ENCODE data around the gene PAK6.
A peak's percentile ranks its signal among the peaks of the same experiment; 100 is the strongest.

Gene PAK6

DNA sequence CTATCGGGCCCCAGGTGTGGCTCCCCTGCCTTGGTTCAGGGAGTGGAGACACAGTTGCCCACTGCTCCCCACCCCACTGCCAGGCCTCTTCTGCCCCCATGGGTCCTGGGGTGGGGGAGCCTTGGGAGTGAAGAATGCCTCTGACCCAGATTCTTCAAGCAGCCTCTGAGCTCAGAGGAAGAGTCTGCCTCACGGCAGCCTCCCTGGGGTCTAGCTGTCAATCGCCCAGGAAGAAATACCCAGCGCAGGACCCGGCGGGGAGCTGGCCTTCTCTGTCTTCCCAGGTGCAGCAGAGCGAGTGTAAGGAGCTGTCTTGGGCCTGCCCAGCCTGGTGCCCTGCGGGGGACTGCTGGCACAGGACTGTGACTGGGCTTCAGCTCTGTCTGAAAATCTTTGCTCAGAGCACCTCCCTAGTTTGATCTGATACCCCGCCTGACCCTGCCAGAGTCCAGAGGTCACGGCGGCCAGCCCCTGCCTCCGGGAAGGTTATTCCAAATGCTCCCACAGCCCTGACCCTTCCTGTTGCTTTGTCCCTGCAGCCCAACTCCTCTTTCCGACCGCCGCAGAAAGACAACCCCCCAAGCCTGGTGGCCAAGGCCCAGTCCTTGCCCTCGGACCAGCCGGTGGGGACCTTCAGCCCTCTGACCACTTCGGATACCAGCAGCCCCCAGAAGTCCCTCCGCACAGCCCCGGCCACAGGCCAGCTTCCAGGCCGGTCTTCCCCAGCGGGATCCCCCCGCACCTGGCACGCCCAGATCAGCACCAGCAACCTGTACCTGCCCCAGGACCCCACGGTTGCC lies 33.0 kb downstream of the PAK6 start:
- no peaks in the 10 kb centered on the region for H3F3A ChIP-seq (ENCODE audit: insufficient read depth, low read length)
- TF ChIP-seq EZH2phosphoT487 (IDR thresholded peaks at IDR 0.05; ENCODE audit: low read length) = no peak
- no peak for TF ChIP-seq EZH2 (optimal IDR thresholded peaks at IDR 0.05; ENCODE audit: low read depth, low read length)
- TF ChIP-seq, protein P1, sequence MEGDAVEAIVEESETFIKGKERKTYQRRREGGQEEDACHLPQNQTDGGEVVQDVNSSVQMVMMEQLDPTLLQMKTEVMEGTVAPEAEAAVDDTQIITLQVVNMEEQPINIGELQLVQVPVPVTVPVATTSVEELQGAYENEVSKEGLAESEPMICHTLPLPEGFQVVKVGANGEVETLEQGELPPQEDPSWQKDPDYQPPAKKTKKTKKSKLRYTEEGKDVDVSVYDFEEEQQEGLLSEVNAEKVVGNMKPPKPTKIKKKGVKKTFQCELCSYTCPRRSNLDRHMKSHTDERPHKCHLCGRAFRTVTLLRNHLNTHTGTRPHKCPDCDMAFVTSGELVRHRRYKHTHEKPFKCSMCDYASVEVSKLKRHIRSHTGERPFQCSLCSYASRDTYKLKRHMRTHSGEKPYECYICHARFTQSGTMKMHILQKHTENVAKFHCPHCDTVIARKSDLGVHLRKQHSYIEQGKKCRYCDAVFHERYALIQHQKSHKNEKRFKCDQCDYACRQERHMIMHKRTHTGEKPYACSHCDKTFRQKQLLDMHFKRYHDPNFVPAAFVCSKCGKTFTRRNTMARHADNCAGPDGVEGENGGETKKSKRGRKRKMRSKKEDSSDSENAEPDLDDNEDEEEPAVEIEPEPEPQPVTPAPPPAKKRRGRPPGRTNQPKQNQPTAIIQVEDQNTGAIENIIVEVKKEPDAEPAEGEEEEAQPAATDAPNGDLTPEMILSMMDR (IDR thresholded peaks at IDR 0.05; ENCODE audit: low read length) = no peak
- H3K4me3 ChIP-seq (ENCODE audit: low read length) = no peak overlapping the region
- H2AFZ ChIP-seq (ENCODE audit: low read length) = no peak overlapping the region
- H3K79me2 ChIP-seq (ENCODE audit: low read length) = no peaks in the 10 kb centered on the region
- no peaks in the 10 kb centered on the region for H3K9me3 ChIP-seq (replicated peaks; ENCODE audit: insufficient read depth, low read length)
- no peak overlapping the region for H3K9ac ChIP-seq (ENCODE audit: low read length)
- no peaks in the 10 kb centered on the region for H3K9me2 ChIP-seq (replicated peaks; ENCODE audit: insufficient read depth, low read length)
- no peak overlapping the region for H3K27ac ChIP-seq (ENCODE audit: low read length)
- DNase-seq = no peak
- H4K20me1 ChIP-seq (ENCODE audit: insufficient read depth, low read length) = no peaks in the 10 kb centered on the region
- H3K4me2 ChIP-seq (ENCODE audit: low read depth, low read length) = no peak overlapping the region
- no peaks in the 10 kb centered on the region for H3K27me3 ChIP-seq (replicated peaks; ENCODE audit: insufficient read depth, low read length)
- H3K4me1 ChIP-seq (ENCODE audit: low read length) = no peaks in the 10 kb centered on the region
- no peaks in the 10 kb centered on the region for H3K36me3 ChIP-seq (replicated peaks; ENCODE audit: insufficient read depth, low read length)

DNA sequence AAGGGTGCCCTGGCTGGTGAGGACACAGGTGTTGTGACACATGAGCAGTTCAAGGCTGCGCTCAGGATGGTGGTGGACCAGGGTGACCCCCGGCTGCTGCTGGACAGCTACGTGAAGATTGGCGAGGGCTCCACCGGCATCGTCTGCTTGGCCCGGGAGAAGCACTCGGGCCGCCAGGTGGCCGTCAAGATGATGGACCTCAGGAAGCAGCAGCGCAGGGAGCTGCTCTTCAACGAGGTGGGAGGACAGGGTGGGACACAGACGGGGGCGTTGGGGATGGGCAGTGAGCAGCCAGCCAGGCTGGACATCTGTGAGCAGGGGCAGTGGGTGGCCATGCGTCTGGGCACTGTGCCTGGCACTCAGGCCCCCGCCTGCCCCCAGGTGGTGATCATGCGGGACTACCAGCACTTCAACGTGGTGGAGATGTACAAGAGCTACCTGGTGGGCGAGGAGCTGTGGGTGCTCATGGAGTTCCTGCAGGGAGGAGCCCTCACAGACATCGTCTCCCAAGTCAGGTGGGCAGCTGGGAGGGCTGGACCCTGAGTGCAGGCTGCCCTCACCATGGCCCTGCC lies 33.7 kb downstream of the PAK6 start:
- no peak overlapping the region for H3K9ac ChIP-seq (ENCODE audit: low read length)
- no peaks in the 10 kb centered on the region for H3K9me3 ChIP-seq (replicated peaks; ENCODE audit: insufficient read depth, low read length)
- H2AFZ ChIP-seq (ENCODE audit: low read length) = no peak overlapping the region
- no peak overlapping the region for H3K4me2 ChIP-seq (ENCODE audit: low read depth, low read length)
- H3K4me1 ChIP-seq (ENCODE audit: low read length) = no peaks in the 10 kb centered on the region
- H3K27me3 ChIP-seq (replicated peaks; ENCODE audit: insufficient read depth, low read length) = no peaks in the 10 kb centered on the region; the same call in 1 of the 2 replicates
- no peaks in the 10 kb centered on the region for H3K79me2 ChIP-seq (ENCODE audit: low read length)
- no peaks in the 10 kb centered on the region for H3K9me2 ChIP-seq (replicated peaks; ENCODE audit: insufficient read depth, low read length)
- no peaks in the 10 kb centered on the region for H3F3A ChIP-seq (ENCODE audit: insufficient read depth, low read length)
- peak; percentile 27 for DNase-seq
- no peak overlapping the region for H3K27ac ChIP-seq (ENCODE audit: low read length)
- TF ChIP-seq EZH2phosphoT487 (IDR thresholded peaks at IDR 0.05; ENCODE audit: low read length) = no peak
- TF ChIP-seq, protein P1 (IDR thresholded peaks at IDR 0.05; ENCODE audit: low read length) = peak; percentile 53
- H3K36me3 ChIP-seq (replicated peaks; ENCODE audit: insufficient read depth, low read length) = no peaks in the 10 kb centered on the region
- H3K4me3 ChIP-seq (ENCODE audit: low read length) = no peak overlapping the region
- H4K20me1 ChIP-seq (ENCODE audit: insufficient read depth, low read length) = no peaks in the 10 kb centered on the region

DNA sequence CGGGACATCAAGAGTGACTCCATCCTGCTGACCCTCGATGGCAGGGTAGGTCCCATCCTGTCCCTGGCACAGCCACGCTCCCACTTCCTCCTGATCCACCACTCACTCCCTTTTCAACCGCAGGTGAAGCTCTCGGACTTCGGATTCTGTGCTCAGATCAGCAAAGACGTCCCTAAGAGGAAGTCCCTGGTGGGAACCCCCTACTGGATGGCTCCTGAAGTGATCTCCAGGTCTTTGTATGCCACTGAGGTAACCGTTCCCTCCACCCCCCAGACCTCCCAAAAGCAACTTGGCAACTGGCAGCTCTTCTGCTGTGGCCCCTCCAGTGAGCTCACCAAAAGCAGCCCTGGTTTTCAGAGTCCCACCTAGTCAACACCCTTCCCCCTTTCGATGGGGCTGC lies 34.6 kb downstream of the PAK6 start:
- no peak overlapping the region for H3K27ac ChIP-seq (ENCODE audit: low read length)
- no peaks in the 10 kb centered on the region for H3F3A ChIP-seq (ENCODE audit: insufficient read depth, low read length)
- peaks cover 6% of the 10 kb centered on the region; the same call in 1 of the 2 replicates for H3K27me3 ChIP-seq (replicated peaks; ENCODE audit: insufficient read depth, low read length)
- DNase-seq = no peak
- H3K4me3 ChIP-seq (ENCODE audit: low read length) = no peak overlapping the region
- H3K36me3 ChIP-seq (replicated peaks; ENCODE audit: insufficient read depth, low read length) = no peaks in the 10 kb centered on the region
- no peaks in the 10 kb centered on the region for H3K4me1 ChIP-seq (ENCODE audit: low read length)
- no peak overlapping the region for H3K4me2 ChIP-seq (ENCODE audit: low read depth, low read length)
- H4K20me1 ChIP-seq (ENCODE audit: insufficient read depth, low read length) = no peaks in the 10 kb centered on the region
- H3K9me3 ChIP-seq (replicated peaks; ENCODE audit: insufficient read depth, low read length) = no peaks in the 10 kb centered on the region
- H2AFZ ChIP-seq (ENCODE audit: low read length) = no peak overlapping the region
- H3K9me2 ChIP-seq (replicated peaks; ENCODE audit: insufficient read depth, low read length) = no peaks in the 10 kb centered on the region
- no peak overlapping the region for H3K9ac ChIP-seq (ENCODE audit: low read length)
- no peaks in the 10 kb centered on the region for H3K79me2 ChIP-seq (ENCODE audit: low read length)
- no peak for TF ChIP-seq EZH2 (optimal IDR thresholded peaks at IDR 0.05; ENCODE audit: low read depth, low read length)
- TF ChIP-seq EZH2phosphoT487 (IDR thresholded peaks at IDR 0.05; ENCODE audit: low read length) = no peak
